Head of caudate nucleus (tissue), 42 donors: ENCODE results near the gene CYP3A7.
A peak's percentile ranks its signal among the peaks of the same experiment; 100 is the strongest.
"Not testable (repeated sequence)": the region's sequence is repeated elsewhere in the genome, so short reads cannot be mapped to it uniquely, and the experiment has no call there.

Source experiments
- DNase-seq, 42 donors: peaks; one replicate each; pipeline versions ENCODE4 v3.0.0 to v3.0.0-alpha.2; 2020 to 2021; ENCODE audit warnings: mixed read lengths in 7 of 42
- intact Hi-C: fragments of 100-400 bp; cut with DNase I; formaldehyde crosslinking; loops from one replicate; pipeline ENCODE4 v1.15.0; 2022

CYP3A7 gene

GRCh38 chr7:99734987-99735386 is at the start of gene CYP3A7:
Gene CYP3A7, minus strand, starts transcription at chr7:99735196. Its CDS starts 103 bp downstream, at chr7:99735093.
- intact Hi-C loops: no loop called here

GRCh38 chr7:99784007-99784406 is 49.0 kb upstream of the CYP3A7 start, which contains the start of gene CYP3A4:
Gene CYP3A4, minus strand, starts transcription at chr7:99784184. Its CDS starts 103 bp downstream, at chr7:99784081.
- DNase-seq: no peak
- intact Hi-C loops: no loop called here

More at GRCh38 chr7:99734987-99735386, at the start of gene CYP3A7:
- no peak for DNase-seq

GRCh38 chr7:99782012-99782953 is 47.3 kb upstream of the CYP3A7 start:
- no peak for DNase-seq
- intact Hi-C loops: no loop called here

DNA sequence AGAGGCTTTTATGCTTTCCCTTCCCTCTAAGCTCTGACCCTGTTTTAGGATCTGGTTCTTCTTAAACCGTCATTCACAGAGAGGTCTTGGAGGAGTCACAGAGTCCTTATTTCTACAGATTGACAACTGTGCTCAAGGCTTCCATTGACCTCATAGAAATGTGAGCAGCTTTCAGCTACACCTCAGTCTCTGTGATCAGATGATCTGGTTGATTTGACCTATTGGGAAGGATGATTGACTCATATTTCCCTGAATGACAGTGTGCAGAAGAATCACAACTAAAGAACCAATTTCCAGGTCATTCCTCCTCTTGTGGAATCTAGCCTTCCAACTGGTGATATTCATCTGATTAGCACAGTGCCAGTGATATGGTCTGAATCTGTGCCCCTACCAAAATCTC is 45.6 kb upstream of the CYP3A7 start:
- no peak for DNase-seq
- intact Hi-C loops: no loop called here

DNA sequence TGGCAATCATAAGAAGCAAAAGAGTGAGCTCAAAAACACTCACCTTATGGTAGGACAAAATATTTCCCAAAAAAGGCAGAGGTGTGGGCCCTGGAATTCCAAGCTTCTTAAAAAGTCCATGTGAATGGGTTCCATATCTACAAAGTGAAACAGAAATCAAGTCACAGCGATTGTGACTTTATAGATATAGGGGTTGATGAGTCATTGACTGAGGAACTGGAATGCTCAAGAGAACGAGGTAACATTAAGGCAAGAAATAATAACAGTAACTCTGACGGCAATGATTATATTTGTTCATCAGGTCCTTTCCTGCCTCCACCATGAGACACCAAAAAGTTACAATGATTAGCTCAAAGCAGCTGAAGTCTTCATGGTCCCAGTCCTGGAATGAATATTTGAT is 45.0 kb upstream of the CYP3A7 start:
- intact Hi-C loops: no loop called here
- no peak for DNase-seq

DNA sequence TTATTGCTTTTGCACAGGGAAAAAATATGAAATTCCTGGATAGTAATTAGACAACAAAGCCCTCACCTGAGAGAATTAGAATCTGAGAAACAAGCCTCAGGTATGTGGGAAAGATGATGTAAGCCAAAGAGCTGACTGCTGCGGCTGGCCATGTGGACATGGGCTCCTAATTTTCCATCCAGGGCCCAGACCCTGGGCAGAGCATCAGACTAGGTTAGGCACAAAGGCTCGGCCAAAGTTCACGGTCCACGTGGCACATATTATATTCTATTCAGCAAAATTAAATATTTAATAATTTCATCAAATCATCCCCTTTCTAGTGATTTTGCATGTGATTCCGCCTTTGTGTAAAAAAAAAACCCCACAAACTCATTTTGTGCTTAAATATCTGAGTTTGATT is 43.9 kb upstream of the CYP3A7 start:
- DNase-seq: no peak
- intact Hi-C loops: no loop called here

GRCh38 chr7:99773395-99773794 is 38.4 kb upstream of the CYP3A7 start:
- DNase-seq, intact Hi-C loops: not testable (repeated sequence)

DNA sequence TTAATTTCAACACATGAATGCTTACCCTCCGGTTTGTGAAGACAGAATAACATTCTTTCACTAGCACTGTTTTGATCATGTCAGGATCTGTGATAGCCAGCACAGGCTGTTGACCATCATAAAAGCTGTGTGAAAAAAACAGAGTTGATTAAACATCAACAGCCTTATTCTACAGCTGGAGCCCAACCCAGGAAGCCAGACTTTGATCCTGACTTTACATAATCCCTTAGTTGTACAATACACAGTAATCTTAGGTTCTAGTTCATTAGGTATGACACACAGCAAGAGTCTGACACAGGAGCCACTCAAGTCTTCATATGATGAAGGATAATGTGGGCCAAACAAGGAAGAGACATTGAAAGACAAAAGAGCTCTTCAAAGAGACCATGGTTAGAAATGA is 37.6 kb upstream of the CYP3A7 start:
- intact Hi-C loops: no loop called here
- no peak for DNase-seq

GRCh38 chr7:99769494-99769893 is 34.5 kb upstream of the CYP3A7 start:
- intact Hi-C loops: not testable (repeated sequence)

DNA sequence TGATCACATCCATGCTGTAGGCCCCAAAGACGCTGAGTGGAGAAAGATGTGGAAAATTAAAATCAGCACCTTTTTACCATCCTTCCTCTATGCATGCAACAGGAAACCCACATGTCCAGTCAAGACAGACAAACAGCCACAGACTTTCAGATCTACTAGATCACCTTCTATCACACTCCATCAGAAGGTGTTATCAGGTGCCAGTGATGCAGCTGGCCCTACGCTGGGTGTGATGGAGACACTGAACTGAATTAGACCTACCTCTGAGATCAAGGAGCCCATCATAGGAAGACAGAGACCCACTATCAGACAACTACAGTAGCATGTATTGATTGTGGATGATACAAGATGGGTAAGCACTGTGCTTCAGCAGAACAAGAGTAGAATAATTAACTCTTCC is 33.5 kb upstream of the CYP3A7 start:
- intact Hi-C loops: no loop called here
- DNase-seq: no peak

More at GRCh38 chr7:99769494-99769893, 34.5 kb upstream of the CYP3A7 start:
- not testable (repeated sequence) for DNase-seq

GRCh38 chr7:99767662-99768061 is 32.7 kb upstream of the CYP3A7 start:
- no peak for DNase-seq
- intact Hi-C loops: no loop called here

GRCh38 chr7:99766484-99767099 is 31.6 kb upstream of the CYP3A7 start:
- intact Hi-C loops: no loop called here
- no peak for DNase-seq

GRCh38 chr7:99764478-99764877 is 29.5 kb upstream of the CYP3A7 start:
- intact Hi-C loops: no loop called here
- no peak for DNase-seq

DNA sequence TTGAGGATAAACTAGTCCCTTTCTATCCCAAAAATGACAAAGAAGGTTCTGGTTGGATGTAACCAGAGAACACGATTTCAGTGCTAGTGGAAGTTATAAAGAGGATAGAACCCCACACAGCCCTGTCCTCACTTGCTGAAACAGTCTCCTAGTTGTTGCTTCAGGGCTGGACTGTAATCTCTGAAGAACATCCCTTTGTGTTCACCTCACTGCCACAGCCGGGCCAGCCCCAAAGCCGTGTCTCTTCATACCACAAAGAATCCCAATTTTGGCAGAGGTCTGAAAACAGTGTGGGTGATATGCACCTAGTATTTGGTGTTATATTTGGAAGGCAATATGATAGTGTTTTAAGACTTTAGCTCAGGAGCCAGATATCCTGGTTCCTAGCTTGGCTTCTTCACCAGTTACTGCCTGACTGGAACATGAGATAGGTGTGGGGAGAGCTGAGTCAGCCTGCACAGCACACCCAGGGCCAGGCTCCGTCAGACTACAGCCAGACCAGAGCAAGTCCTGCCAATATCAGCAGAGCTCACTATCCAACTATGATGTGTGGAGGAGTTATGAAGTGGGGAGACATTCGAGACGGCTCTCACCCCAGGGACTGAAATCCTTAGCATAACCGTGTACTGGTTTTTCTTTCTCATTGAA is 27.8 kb upstream of the CYP3A7 start:
- intact Hi-C loops: no loop called here
- no peak for DNase-seq

- intact Hi-C loops: no loop called here
- DNase-seq: no peak
These were observed 20.1 kb upstream of the CYP3A7 start for GRCh38 chr7:99755085-99755484.

DNA sequence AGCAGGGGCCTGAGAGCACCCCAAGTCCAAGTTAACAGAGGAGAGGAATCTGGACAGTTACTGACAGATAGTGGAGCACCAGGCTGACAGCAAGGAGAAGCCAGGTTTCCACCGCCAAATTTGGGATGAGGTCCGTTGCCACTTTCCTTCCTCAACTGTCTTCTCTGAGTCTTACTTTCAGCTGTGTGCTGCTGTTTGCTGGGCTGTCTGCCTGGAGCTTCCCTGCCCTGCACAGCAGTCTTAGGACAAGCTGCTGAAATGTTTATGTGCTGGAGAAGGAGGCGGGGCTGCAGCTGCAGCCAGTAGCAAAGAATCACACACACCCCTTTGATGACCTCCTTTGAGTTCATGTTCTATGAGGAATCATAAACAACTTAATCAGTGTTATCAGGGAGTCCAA is 17.4 kb upstream of the CYP3A7 start:
- intact Hi-C loops: no loop called here
- no peak for DNase-seq

GRCh38 chr7:99751322-99752052 is 16.5 kb upstream of the CYP3A7 start:
- intact Hi-C loops: not testable (repeated sequence)
- DNase-seq: peak in 7 of 42 donors; percentile 3 to 25 (median 13)

- DNase-seq: no peak
- intact Hi-C loops: no loop called here
These were observed 14.0 kb upstream of the CYP3A7 start for GRCh38 chr7:99748846-99749579.
